Stimulated activated CD4-positive, alpha-beta T cell treated with anti-CD3 and anti-CD28 coated beads, Interleukin-1b, Interleukin-23, amount 100 ng/mL, for 24 hours (primary cell): Measurements from ENCODE around the gene SLX9.
"Not testable (repeated sequence)": the region's sequence is repeated elsewhere in the genome, so short reads cannot be mapped to it uniquely, and the experiment has no call there.

Source experiments
- DNase-seq, 4 experiments: peaks; one replicate each; pipeline ENCODE4 v3.0.0-alpha.2; 2020; ENCODE audit warnings: low read depth in 4 of 4, low spot score in 1 of 4

SLX9 gene

GRCh38 chr21:44902268-44903049 is 37.4 kb upstream of the SLX9 start:
- no peak for DNase-seq

GRCh38 chr21:44903050-44903685 is 36.7 kb upstream of the SLX9 start:
- DNase-seq = no peak

GRCh38 chr21:44903689-44904088 is 36.1 kb upstream of the SLX9 start:
- no peak for DNase-seq

- no peak for DNase-seq
These were observed 35.5 kb upstream of the SLX9 start for GRCh38 chr21:44904141-44904923.

- DNase-seq = no peak
These were observed 34.7 kb upstream of the SLX9 start for GRCh38 chr21:44905016-44905727.

- DNase-seq = no peak
These were observed 34.1 kb upstream of the SLX9 start for GRCh38 chr21:44905728-44906090.

- DNase-seq = no peak
These were observed 32.4 kb upstream of the SLX9 start for GRCh38 chr21:44907225-44907965.

GRCh38 chr21:44907966-44908895 is 31.6 kb upstream of the SLX9 start:
- no peak for DNase-seq

GRCh38 chr21:44908908-44909307 is 30.9 kb upstream of the SLX9 start:
- DNase-seq = no peak

- DNase-seq = no peak
These were observed 30.1 kb upstream of the SLX9 start for GRCh38 chr21:44909719-44910118.

- DNase-seq = no peak
These were observed 29.4 kb upstream of the SLX9 start for GRCh38 chr21:44910229-44911067.

GRCh38 chr21:44911068-44911383 is 28.8 kb upstream of the SLX9 start:
- no peak for DNase-seq

GRCh38 chr21:44911384-44912157 is 28.3 kb upstream of the SLX9 start:
- DNase-seq = no peak

- DNase-seq = no peak
These were observed 27.7 kb upstream of the SLX9 start for GRCh38 chr21:44912158-44912473.

- not testable (repeated sequence) for DNase-seq
These were observed 27.1 kb upstream of the SLX9 start for GRCh38 chr21:44912506-44913412.

GRCh38 chr21:44913425-44914175 is 26.2 kb upstream of the SLX9 start:
- no peak for DNase-seq
